Upper lobe of left lung (tissue), 4 donors: ENCODE results near the gene ARFGAP2.

Experiments
- EP300 ChIP-seq, 4 donors: sonication (generic); formaldehyde crosslinking; IDR thresholded peaks; one replicate each; pipeline ENCODE4 v1.5.1; 2017; ENCODE audit warnings: antibody characterized with exemption in 4 of 4, control low read depth in 2 of 4
- POLR2AphosphoS5 ChIP-seq, 2 donors: sonication (generic); formaldehyde crosslinking; IDR thresholded peaks; one replicate each; pipeline ENCODE4 v1.5.1; 2017; ENCODE audit warnings: antibody characterized with exemption in 2 of 2
- TF ChIP-seq, protein P1 (sequence below), 6 experiments: fragments of 450-650 bp in 4 of 6; fragments of 200-600 bp in 2 of 6; sonication (generic) in 2 of 6; IDR thresholded peaks; one replicate each; pipeline ENCODE4 v1.5.1; 2016 to 2019; ENCODE audit warnings: antibody characterized with exemption in 6 of 6

GRCh38 chr11:47166368-47166767, 10.3 kb downstream of the ARFGAP2 start:
- TF ChIP-seq POLR2AphosphoS5 (IDR thresholded peaks at IDR 0.05) = no peak
- TF ChIP-seq EP300 (IDR thresholded peaks at IDR 0.05) = no peak
- TF ChIP-seq, protein P1, sequence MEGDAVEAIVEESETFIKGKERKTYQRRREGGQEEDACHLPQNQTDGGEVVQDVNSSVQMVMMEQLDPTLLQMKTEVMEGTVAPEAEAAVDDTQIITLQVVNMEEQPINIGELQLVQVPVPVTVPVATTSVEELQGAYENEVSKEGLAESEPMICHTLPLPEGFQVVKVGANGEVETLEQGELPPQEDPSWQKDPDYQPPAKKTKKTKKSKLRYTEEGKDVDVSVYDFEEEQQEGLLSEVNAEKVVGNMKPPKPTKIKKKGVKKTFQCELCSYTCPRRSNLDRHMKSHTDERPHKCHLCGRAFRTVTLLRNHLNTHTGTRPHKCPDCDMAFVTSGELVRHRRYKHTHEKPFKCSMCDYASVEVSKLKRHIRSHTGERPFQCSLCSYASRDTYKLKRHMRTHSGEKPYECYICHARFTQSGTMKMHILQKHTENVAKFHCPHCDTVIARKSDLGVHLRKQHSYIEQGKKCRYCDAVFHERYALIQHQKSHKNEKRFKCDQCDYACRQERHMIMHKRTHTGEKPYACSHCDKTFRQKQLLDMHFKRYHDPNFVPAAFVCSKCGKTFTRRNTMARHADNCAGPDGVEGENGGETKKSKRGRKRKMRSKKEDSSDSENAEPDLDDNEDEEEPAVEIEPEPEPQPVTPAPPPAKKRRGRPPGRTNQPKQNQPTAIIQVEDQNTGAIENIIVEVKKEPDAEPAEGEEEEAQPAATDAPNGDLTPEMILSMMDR (IDR thresholded peaks at IDR 0.05) = no peak
